Thyroid gland (tissue), 4 donors: ENCODE measurements around the gene TRIM56.
"Not testable (repeated sequence)": the region's sequence is repeated elsewhere in the genome, so short reads cannot be mapped to it uniquely, and the experiment has no call there.

Experiments used
- CTCF ChIP-seq, 6 experiments: fragments of 200-600 bp in 3 of 6; fragments of 450-650 bp in 3 of 6; sonication (generic) in 3 of 6; IDR thresholded peaks; one replicate each; pipeline ENCODE4 v1.5.1; 2016 to 2019; ENCODE audit warnings: antibody characterized with exemption in 6 of 6, mild to moderate bottlenecking in 2 of 6, inconsistent platforms in 1 of 6, moderate library complexity in 1 of 6
- POLR2A ChIP-seq, 2 donors: fragments of 450-650 bp; IDR thresholded peaks; one replicate each; pipeline ENCODE4 v1.6.1; 2017; ENCODE audit warnings: antibody characterized with exemption in 2 of 2, mild to moderate bottlenecking in 2 of 2, moderate library complexity in 1 of 2

- not testable (repeated sequence) for TF ChIP-seq CTCF, POLR2A (IDR thresholded peaks at IDR 0.05)
Observed at GRCh38 chr7:101121631-101121990, 36.3 kb downstream of the TRIM56 start.
